Transverse colon (tissue), 4 donors: ENCODE results near the gene CLSTN1. TPM values are rescaled to one million over a fixed set of nuclear protein-coding genes. Genes with fewer than 3 reads are reported as not detected.

ENCODE experiments used
- DNase-seq: peaks from one replicate; pipeline ENCODE4 v3.0.0-alpha.2; 2019
- H3K27ac ChIP-seq, 4 donors: fragments of 200-600 bp; sonication (generic); 2 replicates each; pipeline ENCODE4 v1.5.1; 2016 to 2018; ENCODE audit warnings: inconsistent platforms in 4 of 4
- H3K27me3 ChIP-seq: fragments of 200-600 bp; sonication (generic); 2 replicates; pipeline ENCODE4 v1.5.1; 2017; ENCODE audit warnings: inconsistent platforms
- H3K36me3 ChIP-seq, 4 donors: fragments of 200-600 bp; sonication (generic); 2 replicates each; pipeline ENCODE4 v1.5.1; 2017 to 2019; ENCODE audit warnings: inconsistent platforms in 4 of 4
- H3K4me1 ChIP-seq, 4 donors: fragments of 200-600 bp; sonication (generic); 2 replicates each; pipeline ENCODE4 v1.5.1; 2017 to 2020; ENCODE audit warnings: inconsistent platforms in 4 of 4
- H3K4me3 ChIP-seq, 4 donors: fragments of 200-600 bp; sonication (generic); 1 replicate in 1 of 4; 2 replicates in 3 of 4; pipeline versions ENCODE4 v1.5.1 to v1.6.1; 2017 to 2019; ENCODE audit warnings: inconsistent platforms in 4 of 4
- H3K9me3 ChIP-seq, 2 donors: fragments of 200-600 bp; sonication (generic); 2 replicates each; pipeline ENCODE4 v1.5.1; 2017 to 2019; ENCODE audit warnings: inconsistent platforms in 2 of 2
- EP300 ChIP-seq: sonication (generic); formaldehyde crosslinking; IDR thresholded peaks from one replicate; pipeline ENCODE4 v1.6.1; 2017; ENCODE audit warnings: antibody characterized with exemption, low read depth
- POLR2A ChIP-seq: fragments of 450-650 bp; IDR thresholded peaks from one replicate; pipeline ENCODE4 v1.6.1; 2016; ENCODE audit warnings: antibody characterized with exemption, mild to moderate bottlenecking, moderate library complexity
- POLR2AphosphoS5 ChIP-seq, 3 donors: sonication (generic); formaldehyde crosslinking; IDR thresholded peaks; one replicate each; pipeline ENCODE4 v1.6.1; 2016; ENCODE audit warnings: antibody characterized with exemption in 3 of 3
- WGBS, 2 donors: methylation state at CpG; one replicate each; pipeline ENCODE4 v1.1.5; 2018; ENCODE audit warnings: low coverage in 1 of 2; 5-methylcytosine and 5-hydroxymethylcytosine counted together
- in situ Hi-C, 4 donors: fragments of 200-750 bp; cut with MboI; loops; one replicate each; pipeline versions ENCODE4 v1.15.0 to v1.15.1; 2017; ENCODE audit warnings: low sequenced_read_pairs in 3 of 4, low pct_ligation_motif_present in 1 of 4, low pct_unique_long_range_greater_than_20kb in 1 of 4
- intact Hi-C: fragments of 100-400 bp; cut with DNase I; formaldehyde crosslinking; loops from one replicate; pipeline ENCODE4 v1.15.1; 2023; ENCODE audit warnings: low total_unique reads
- total RNA-seq, 4 donors: library from RNA; depleted of rRNA; stranded (reverse); fragments of >200 nt; gene quantifications; one replicate each; pipeline ENCODE4 v1.1.0, GENCODE V29; 2016
- TF ChIP-seq, protein P1 (sequence below), 5 experiments: fragments of 200-600 bp in 3 of 5; fragments of 450-650 bp in 2 of 5; sonication (generic) in 3 of 5; IDR thresholded peaks; 1 replicate in 2 of 5; 2 replicates in 3 of 5; pipeline ENCODE4 v1.5.1; 2016 to 2017; ENCODE audit warnings: antibody characterized with exemption in 5 of 5, inconsistent platforms in 3 of 5, mild to moderate bottlenecking in 2 of 5, moderate library complexity in 1 of 5

Gene CLSTN1
- total RNA-seq, 4 donors from 2014 or later: 118 to 191 (median 143) TPM

DNA sequence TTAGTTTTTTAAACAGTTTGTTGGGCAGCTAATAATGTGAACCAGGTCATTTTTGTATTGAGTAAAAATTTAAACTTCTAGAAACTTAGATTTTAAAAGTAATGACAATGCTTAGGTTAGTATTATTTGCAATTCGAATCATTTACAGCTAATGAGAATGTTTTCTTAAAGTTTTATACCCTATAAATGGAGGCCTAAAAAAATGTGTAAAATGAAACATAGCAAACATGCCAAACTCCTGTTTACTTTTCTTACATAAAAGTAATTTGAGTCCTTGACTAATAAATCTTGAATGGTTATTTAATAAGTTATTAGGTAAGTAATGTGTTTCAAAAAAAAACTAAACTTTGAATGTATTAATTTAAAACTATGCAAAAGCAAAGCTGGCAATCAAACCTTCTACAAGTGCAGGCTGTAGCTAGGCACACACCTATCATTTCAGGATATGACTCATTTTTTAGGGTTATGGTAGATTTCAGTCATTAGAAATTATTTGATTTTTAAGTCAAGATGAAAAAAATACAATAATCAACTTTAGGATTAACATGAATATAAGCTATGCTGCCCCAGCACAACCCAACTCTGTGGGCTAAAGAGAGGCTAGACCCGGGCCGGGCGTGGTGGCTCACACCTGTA lies 41.5 kb downstream of the CLSTN1 start:
- Histone ChIP-seq H3K36me3 (no peaks in the 10 kb centered on the region), H3K27ac (no peak overlapping the region), H3K9me3 (no peaks in the 10 kb centered on the region), H3K4me1 (peaks cover 0 to 31% (median 4%) of the 10 kb centered on the region in 4 donors), H3K4me3 (no peak overlapping the region), H3K27me3 (no peaks in the 10 kb centered on the region)
- TF ChIP-seq EP300: no peak
- no peak for TF ChIP-seq POLR2A
- 67 to 81% methylated on average over 1 to 4 of the region's 4 CpGs for WGBS, 2 donors
- in situ Hi-C loops: loop anchor here in 2 of 4 donors (5.0 to 10.0 kb wide), 2 partner anchors 83 to 85 kb away; no protein-coding TSS in a partner anchor
- no peak for DNase-seq
- intact Hi-C loops: no loop called here

DNA sequence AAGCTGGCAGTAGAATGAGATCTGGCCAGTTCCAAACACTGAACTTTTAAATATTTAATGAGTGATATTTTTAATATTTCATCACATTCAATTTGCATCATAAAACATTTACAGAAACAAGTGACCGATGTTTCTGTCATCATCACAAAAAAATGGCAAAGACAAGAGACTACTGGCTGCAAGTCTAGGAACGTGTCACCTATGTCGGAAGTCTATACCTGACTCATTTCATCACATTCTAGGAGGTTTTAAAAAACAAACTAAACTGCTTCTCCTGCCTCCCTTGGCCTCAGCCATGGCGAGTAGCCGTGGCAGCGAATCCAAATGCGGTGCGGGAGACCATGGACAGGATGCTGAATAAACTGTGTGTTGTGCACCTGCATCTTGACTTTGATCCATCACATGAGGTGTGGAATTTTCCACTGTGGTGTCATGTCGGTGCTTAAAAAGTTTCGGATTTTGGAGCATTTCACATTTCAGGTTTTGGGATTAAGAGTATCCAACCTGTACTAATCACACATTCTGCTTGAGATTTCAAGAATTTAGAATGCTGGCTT lies 43.1 kb downstream of the CLSTN1 start:
- no peaks in the 10 kb centered on the region for H3K9me3 ChIP-seq
- H3K36me3 ChIP-seq: no peaks in the 10 kb centered on the region
- no peak for TF ChIP-seq POLR2A
- TF ChIP-seq, protein P1, sequence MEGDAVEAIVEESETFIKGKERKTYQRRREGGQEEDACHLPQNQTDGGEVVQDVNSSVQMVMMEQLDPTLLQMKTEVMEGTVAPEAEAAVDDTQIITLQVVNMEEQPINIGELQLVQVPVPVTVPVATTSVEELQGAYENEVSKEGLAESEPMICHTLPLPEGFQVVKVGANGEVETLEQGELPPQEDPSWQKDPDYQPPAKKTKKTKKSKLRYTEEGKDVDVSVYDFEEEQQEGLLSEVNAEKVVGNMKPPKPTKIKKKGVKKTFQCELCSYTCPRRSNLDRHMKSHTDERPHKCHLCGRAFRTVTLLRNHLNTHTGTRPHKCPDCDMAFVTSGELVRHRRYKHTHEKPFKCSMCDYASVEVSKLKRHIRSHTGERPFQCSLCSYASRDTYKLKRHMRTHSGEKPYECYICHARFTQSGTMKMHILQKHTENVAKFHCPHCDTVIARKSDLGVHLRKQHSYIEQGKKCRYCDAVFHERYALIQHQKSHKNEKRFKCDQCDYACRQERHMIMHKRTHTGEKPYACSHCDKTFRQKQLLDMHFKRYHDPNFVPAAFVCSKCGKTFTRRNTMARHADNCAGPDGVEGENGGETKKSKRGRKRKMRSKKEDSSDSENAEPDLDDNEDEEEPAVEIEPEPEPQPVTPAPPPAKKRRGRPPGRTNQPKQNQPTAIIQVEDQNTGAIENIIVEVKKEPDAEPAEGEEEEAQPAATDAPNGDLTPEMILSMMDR (IDR thresholded peaks at IDR 0.05): no peak
- TF ChIP-seq POLR2AphosphoS5 (IDR thresholded peaks at IDR 0.05): no peak
- no peak for TF ChIP-seq EP300
- WGBS, 2 donors: 87% methylated on average over 6 to 10 of the region's 10 CpGs
- in situ Hi-C loops (loop anchor here in 2 of 4 donors (5.0 to 10.0 kb wide), 2 partner anchors 84 to 87 kb away; no protein-coding TSS in a partner anchor), intact Hi-C loops (no loop called here)
- no peaks in the 10 kb centered on the region for H3K27me3 ChIP-seq
- peaks cover 0 to 29% (median 4%) of the 10 kb centered on the region in 4 donors for H3K4me1 ChIP-seq
- no peak overlapping the region for H3K27ac ChIP-seq
- H3K4me3 ChIP-seq: no peak overlapping the region
- DNase-seq: no peak

DNA sequence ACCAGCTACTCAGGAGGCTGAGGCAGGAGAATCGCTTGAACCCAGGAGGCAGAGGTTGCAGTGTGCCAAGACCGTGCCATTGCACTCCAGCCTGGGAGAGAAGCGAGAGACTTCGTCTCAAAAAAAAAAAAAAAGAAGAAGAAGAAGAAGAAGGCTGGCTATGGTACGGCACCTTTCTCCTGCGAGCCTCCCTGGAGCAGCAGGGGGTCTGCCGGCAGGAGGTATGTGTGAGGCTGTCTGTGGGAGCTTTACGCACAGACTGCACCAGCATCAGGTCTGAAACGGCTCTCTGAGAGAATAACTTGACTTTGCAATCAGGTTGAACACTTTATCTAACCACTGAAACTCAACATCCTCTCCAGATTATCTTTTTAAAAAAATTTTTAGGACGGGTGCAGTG lies 44.9 kb downstream of the CLSTN1 start:
- no peak for DNase-seq
- in situ Hi-C loops: no loop called here

DNA sequence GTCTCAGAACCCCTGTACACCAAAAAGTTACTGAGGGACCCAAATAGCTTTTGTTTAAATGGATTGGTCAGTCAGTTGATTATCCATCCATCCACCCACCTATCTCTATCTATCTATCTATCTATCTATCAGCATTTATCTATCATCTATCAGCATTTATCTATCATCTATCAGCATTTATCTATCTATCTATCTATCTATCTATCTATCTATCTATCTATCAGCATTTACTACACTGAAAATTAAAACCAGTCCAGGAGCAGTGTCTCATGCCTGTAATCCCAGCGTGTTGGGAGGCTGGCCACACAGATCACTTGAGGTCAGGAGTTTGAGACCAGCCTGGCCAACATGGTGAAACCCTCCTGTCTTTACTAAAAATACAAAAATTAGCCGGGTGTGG lies 47.1 kb downstream of the CLSTN1 start:
- intact Hi-C loops (no loop called here), in situ Hi-C loops (no loop called here)
- no peak for DNase-seq
- Histone ChIP-seq H3K27me3 (no peaks in the 10 kb centered on the region), H3K4me3 (no peak overlapping the region), H3K36me3 (peaks cover 0 to 11% (median 0%) of the 10 kb centered on the region in 4 donors), H3K4me1 (peaks cover 0 to under 1% (median 0%) of the 10 kb centered on the region in 4 donors), H3K27ac (no peak overlapping the region), H3K9me3 (no peaks in the 10 kb centered on the region)
- WGBS, 2 donors: 95% methylated on average over 2 of the region's 2 CpGs; no CpG with 5 or more reads in 1 of the 2 donors
- TF ChIP-seq POLR2AphosphoS5 (IDR thresholded peaks at IDR 0.05) (no peak), POLR2A (no peak), EP300 (no peak)
- TF ChIP-seq, protein P1 (IDR thresholded peaks at IDR 0.05): no peak

More for the DNA sequence above, 44.9 kb downstream of the CLSTN1 start:
- no peak for TF ChIP-seq EP300
- no peak for TF ChIP-seq POLR2A
- no peak for TF ChIP-seq POLR2AphosphoS5 (IDR thresholded peaks at IDR 0.05)
- TF ChIP-seq, protein P1 (IDR thresholded peaks at IDR 0.05): no peak
- 91 to 99% methylated on average over 9 to 10 of the region's 10 CpGs for WGBS, 2 donors
- Histone ChIP-seq H3K9me3 (no peaks in the 10 kb centered on the region), H3K27me3 (no peaks in the 10 kb centered on the region), H3K4me1 (peaks cover 0 to 16% (median 0%) of the 10 kb centered on the region in 4 donors), H3K27ac (no peak overlapping the region), H3K4me3 (no peak overlapping the region), H3K36me3 (no peaks in the 10 kb centered on the region)
- intact Hi-C loops: no loop called here
